Stimulated activated CD4-positive, alpha-beta T cell treated with anti-CD3 and anti-CD28 coated beads, Interleukin-12 subunit alpha, Interleukin-12 subunit beta, amount 100 ng/mL, for 24 hours (primary cell): ENCODE data around the gene UBAP2L.

Experiments
- DNase-seq, 2 experiments: peaks; one replicate each; pipeline ENCODE4 v3.0.0-alpha.2; 2020; ENCODE audit warnings: low read depth in 2 of 2

UBAP2L gene, protein sequence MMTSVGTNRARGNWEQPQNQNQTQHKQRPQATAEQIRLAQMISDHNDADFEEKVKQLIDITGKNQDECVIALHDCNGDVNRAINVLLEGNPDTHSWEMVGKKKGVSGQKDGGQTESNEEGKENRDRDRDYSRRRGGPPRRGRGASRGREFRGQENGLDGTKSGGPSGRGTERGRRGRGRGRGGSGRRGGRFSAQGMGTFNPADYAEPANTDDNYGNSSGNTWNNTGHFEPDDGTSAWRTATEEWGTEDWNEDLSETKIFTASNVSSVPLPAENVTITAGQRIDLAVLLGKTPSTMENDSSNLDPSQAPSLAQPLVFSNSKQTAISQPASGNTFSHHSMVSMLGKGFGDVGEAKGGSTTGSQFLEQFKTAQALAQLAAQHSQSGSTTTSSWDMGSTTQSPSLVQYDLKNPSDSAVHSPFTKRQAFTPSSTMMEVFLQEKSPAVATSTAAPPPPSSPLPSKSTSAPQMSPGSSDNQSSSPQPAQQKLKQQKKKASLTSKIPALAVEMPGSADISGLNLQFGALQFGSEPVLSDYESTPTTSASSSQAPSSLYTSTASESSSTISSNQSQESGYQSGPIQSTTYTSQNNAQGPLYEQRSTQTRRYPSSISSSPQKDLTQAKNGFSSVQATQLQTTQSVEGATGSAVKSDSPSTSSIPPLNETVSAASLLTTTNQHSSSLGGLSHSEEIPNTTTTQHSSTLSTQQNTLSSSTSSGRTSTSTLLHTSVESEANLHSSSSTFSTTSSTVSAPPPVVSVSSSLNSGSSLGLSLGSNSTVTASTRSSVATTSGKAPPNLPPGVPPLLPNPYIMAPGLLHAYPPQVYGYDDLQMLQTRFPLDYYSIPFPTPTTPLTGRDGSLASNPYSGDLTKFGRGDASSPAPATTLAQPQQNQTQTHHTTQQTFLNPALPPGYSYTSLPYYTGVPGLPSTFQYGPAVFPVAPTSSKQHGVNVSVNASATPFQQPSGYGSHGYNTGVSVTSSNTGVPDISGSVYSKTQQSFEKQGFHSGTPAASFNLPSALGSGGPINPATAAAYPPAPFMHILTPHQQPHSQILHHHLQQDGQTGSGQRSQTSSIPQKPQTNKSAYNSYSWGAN

DNA sequence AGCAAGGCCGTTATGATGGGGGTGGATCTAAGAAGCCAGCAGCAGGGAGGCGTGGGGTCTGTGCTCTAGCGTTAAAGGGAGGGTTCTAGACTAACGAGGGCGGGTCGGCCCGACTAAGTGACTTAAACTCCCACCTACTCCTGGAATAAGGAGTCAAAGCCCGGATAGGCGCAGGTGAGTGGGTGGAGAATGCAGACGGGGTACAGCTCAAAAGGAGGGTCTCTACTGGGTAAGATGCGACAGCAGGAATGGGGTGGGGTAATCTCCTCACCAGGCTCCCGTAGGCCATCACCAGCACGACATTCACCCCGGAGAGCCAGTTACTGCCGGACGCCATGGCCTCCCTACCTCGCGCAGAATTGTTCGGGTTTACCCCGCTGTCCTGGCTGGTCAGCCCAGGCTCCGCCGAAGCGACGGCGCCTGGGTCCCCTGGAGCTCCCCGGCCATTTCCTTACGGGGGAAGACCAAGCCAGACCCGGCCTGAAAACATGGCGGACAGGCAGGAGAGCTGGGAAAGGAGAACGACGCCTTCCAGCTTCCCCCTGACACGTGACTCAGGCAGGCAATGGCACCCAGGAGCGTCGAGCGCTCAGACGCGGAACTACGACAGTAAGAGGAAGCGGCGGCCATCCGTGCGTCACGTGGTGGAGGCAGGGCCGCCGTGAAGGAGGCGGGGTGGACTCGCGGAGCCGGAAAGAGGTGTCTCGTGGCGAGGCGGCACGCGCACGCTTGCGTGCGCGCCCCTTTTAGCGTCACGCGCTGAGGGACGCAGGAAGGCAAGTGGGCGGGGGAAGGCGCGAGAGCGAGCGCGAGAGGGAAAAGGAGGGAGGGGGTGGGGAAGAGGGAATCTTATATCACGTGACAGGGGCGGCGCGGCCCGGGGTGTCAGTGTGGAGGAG lies at the start of gene UBAP2L:
UBAP2L (plus strand) TSS at position 885 of the 899 bp plus-strand sequence. CDS start 4,169 bp downstream, outside the sequence.
- DNase-seq, result peak; percentile 98

DNA sequence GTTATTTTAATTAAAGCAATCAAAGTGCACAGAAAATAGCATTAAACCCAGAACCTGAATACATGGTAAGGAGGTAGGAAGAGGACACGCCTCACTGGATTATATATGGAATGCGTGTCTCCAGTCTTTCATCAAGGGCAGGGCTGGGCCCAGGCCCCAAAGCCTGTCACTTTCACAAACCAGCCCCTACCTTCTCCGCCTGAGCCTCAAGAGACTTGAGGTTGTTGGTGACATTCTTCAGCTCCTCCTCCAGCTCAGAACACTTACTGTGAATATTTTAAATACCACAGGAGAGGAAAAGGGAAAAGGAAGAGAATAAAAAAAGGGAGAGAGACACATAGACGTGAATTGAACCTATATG lies 49.6 kb upstream of the UBAP2L start:
- DNase-seq, result no peak

DNA sequence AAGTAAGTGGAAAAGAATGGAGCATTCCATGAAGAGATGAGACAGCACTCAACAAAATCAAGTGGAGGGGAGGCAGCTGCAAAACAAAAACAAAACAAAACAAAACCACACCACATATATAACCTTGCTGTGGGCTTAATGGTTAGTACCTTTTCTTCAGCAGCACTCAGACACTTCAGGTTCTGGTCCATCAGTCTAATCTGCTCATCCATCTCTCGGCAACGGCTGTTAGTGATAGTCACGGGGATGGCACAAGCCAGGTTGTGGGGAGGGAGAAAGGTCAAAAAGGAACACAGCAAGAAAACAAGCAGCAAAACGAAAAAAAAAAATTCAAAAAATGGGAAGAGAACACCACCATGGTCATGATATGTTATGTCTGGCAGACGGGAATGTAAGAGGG lies 48.9 kb upstream of the UBAP2L start:
- DNase-seq, result no peak

DNA sequence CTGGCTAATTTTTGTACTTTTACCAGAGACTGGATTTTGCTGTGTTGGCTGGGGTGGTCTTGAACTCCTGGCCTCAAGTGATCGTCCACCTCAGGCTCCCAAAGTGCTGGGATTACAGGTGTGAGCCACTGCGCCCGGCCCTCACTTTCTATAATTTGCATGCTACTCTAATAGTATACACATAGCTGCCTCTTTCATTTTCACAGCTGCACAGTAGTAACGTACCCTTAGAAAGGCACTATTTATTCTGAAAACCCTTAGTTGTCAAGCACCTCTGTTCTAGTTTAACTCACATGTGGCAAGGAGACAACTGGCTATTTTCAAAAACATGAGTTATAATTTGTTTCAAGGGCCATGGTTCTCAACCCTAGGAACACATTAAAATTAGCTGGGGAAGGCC lies 46.1 kb upstream of the UBAP2L start:
- DNase-seq, result no peak

DNA sequence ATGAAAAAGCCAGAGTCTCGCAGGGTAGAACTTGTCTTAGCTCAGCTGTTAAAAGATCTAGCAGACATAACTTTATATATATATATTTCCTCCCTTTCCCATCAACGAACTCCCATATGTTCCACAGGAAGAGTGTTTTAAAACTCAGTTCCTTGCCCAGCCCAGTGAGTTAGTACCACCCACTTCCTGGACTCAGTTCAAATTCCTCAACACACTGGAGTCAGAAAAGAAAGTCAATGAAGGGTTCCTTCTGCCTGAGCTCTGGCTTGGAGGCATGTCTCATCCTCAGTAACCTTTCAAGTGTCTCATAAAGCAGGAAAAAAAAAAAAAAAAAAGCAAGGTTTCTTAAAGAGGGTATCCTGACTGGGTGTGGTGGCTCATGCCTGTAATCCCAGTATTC lies 44.4 kb upstream of the UBAP2L start:
- no peak for DNase-seq

DNA sequence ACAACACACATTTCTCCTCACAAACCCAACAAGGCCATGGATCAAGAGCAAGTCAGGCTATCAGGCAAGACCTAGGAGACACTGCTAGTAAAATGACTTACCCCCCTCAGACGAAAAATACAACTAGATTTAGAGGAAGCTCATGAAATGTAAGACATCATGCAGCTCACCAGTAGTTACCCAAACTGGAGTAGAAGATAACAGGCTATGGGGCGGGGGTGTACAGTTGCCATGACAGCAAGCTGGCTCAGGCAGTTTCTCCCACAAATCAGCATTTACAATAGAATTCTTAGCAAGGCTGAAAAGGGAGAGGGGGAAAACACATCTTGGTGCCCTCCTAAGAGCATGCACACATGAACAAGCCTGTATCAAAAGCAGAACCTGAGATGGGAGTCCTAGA lies 42.7 kb upstream of the UBAP2L start:
- no peak for DNase-seq

DNA sequence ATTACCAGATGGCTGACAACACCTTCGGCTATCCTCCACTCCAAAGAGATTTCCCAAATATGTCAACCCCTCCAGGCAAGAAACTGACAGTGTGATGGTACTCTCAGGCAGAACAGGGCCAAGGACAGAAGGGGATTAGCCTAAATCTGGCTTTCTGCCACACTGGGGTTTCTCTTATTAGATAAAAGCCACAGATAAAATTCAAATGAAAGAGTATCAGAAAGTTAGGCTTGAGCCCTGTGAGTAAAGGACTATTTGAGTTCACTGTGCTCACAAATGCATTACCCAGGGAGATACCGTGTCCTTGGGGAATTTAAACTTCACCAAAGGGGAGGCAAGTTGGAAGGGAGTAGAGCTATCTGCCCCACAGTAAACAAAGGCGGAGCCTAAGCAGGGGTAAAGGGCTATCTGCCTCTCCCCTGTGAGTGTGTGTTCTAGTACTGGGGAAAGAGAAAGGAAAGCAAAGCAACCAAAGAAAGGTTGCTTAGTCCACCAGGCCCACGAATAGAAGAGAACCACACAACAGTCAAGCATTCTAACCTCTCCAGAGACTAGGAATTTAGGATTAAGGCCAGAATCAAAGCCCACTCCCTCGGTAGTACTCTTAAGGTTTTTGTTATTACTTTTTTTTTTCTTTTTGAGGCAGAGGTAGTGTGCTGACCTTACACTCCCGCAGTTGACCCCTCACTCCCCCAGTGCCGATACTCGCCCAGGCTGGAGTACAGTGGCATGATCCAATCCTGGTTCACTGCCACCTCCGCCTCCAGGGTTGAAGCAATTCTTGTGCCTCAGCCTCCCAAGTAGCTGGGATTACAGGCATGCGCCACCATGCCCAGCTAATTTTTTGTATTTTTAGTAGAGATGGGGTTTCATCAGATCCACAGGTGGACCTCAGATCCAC lies 41.6 kb upstream of the UBAP2L start:
- no peak for DNase-seq

DNA sequence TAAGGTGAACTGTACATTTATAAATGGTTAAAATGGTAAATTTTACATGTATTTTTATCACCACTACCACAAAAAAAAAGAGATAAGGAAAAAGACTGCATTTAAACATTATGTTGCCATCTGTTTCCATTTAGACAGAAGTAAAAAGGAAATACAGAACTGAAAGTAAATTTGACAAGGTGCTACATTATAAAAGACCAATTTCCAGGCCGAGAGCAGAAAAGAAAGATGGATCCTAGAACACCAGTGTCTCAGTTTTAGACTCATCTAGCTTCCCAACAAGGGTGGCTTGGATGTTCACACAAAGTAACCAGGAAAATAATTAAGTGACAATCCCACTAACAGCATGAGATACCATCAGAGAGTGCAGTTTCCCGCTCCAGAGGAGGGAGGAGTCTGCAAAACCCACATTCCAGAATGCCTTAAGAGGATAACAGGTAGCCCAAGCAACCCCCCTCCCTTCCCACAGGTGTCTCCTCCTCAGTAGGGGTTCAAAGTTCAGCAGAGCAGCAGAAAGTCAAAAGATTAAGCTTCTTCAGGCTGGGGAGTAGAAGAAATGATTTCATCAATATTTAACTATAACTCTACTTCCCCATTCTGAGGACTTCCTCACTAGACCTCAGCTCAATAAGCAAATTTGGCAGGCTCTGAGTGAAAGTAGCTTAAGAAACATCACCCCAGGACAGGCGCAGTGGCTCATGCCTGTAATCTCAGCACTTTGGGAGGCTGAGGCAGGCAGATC lies 40.6 kb upstream of the UBAP2L start:
- DNase-seq, result no peak

DNA sequence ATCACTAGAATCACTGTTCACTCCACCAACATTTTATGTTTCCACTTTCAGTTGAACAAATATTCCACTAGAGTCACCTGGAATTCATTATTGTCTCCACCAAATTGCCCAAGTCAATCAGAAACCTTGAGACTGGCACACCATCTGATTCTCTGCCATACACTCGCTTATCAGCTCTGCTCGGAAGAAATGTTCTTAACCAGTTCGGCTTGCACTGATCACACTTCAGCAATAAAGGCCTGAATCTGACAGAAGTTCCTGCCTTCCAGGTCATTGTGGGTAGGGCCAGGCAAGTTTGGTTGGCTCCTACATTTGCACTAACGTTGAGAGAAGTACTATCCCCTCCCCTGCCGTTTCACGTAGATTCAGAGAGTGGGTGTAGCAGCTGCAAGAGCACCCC lies 38.8 kb upstream of the UBAP2L start:
- DNase-seq, result no peak

DNA sequence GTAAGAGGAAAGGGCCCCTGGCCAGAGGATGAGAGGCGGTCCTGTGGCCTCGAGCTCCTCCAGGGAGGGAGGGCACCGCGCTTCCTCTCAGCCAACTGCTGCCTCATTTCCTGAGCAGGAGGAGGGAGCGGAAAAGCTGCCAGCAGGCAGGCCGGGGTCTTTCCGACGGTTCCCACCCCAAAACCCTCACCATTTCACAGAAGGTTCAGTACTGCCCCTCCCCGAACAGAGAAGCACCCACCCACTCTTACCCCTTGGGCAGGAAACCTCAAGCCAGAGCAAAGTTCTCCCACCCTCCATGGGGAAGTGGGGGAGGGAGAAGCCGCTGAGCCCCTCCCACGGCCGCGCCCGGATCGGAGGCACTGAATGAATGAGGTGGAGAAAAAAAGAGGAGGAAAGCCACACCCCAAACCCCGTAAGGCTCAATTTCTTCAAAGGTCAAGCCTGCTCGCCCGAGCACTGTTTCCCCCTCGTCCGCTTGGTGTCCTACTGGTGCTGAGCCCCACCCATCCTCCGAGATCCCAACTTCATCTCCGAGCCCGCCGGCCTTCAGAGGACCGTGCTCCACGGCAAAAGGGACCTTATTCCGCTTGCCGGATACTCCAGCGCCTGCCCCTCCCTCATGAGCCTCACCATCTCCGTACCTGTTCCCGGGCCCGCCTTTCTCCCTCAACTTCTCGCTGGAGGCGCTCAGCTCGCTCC lies 38.3 kb upstream of the UBAP2L start:
- peak; percentile 64 to 78 for DNase-seq

DNA sequence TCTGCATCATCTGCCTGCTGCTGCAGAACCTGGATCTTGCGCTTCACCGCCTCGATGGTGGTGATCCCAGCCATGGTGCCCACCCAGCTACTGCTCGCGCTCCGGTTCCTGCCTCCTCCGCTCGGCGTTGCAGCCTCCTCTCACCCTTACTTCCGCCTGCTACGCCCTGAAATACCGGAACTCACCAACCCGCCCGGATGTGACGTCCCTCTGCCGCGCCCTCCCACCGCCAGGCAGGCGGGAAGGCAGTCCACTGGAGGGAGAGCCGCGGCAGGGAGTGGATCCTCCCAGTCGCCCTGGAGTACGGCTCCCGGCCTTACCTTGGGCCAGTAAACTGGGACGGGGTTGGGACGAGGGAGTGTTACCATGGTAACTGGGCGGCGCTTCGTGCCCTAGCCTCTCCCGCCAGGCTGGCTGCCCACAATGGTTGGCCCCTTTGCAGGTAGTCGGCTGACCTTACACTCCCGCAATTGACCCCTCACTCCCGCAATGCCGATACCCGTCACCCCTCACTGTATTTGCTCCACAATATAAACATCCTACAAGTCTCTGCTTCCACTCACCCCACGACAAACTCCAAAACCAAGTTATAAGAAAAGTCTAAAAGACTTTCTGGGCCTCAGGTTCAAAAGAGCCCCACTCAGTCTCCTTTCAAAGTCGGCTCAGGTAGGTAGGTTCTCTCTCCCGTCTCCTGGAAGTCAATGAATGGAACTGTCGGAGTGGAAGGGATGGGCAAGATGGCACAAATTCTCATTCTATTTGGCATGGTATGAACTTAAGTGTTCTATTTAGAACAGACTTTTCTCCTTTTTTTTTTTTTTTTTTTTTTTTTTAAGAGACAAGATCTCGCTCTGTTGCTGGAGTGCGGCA lies 37.5 kb upstream of the UBAP2L start:
- peak; percentile 94 to 96 for DNase-seq

DNA sequence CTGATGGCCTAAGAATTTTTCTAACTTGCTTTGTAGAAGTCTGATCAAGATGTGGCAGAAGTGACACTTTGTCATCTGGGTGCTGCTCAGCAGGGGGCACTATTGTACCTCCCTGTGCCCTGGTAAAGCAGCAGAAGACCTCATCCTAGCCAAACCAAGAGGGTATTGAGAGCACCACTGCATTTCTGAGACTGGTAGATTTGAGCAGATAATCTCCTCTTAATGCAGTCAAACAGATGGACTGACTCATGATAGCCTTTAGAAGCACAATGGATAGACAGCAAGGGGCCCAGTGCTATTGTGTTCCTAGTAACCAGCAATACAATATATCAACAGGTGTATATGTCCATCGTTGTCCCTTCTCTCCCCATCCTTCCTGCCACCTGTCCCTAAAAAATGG lies 34.6 kb upstream of the UBAP2L start:
- peak; percentile 44 to 68 for DNase-seq

DNA sequence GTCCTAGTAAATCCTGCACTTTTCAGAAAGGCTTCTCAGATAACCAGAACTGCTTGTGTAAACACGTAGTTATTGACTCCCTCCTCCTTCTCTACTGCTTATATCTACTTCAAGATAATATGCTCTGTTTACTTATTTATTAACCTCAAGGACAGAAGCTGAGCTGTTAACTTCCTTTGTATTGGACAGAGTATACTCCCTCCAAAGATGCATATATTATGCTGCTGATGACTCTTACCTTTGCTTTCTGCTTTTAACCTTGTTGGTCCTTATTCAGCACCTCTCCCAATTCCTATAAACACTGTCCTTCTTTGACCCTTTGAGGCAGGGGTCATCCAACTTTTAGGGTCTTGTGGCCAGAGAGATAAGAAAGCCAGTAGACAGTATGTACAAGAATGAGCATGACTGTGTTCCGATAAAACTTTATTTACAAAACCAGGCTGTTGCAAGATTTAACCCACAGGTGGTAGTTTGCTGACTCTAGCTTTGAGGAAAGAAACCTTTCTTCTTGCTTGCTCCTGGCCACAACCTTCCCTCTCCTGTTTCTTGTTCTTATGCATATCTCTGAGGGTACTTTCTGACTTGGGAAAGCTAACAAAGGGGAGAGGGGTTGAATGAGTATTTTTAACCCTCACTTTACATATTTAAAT lies 33.8 kb upstream of the UBAP2L start:
- no peak for DNase-seq

DNA sequence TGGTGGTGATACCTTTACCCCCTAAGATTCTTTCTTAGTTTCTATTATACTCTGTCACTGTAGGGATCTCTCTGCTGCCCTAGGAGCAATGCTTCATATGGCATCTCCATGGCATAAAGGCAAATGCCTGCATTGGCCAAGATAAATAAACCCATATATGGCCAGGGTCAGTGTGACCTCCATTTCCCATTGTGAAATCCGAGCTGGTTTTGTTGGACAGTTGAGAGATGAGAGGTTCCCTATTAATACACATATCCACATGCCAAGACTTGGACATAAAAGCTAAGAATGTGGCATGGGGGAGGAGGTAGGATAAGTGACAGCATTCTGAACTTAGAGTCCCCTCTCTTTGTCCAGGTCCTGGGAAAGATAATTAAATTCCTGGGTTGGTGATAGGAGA lies 30.2 kb upstream of the UBAP2L start:
- no peak for DNase-seq

DNA sequence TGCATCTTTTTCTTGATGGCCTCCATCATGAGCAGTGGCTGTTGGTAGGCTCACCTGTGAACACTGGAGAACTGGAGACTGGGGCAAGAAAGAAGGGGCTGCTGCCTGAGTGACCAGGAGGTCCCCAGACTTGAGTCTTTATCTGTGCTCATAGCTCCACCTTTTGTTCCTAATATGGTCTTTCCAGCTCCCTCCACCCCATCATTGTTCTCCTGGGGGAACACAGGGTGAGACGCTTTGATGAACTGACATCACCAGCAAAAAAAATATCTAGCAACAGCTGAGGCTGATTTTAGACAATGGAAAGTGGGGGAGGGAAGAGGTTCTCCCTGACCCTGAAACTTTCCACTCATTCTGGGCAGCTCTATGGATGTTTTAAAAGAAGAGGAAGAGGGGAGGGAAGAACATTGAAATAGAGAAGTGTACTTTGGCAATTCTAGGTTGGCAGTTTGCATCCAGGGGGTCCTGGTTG lies 28.7 kb upstream of the UBAP2L start, which contains the start of gene TPM3:
TPM3 (minus strand) TSS at position 111 of the 472 bp plus-strand sequence; CDS start at position 29, 82 bp downstream.
- no peak for DNase-seq

DNA sequence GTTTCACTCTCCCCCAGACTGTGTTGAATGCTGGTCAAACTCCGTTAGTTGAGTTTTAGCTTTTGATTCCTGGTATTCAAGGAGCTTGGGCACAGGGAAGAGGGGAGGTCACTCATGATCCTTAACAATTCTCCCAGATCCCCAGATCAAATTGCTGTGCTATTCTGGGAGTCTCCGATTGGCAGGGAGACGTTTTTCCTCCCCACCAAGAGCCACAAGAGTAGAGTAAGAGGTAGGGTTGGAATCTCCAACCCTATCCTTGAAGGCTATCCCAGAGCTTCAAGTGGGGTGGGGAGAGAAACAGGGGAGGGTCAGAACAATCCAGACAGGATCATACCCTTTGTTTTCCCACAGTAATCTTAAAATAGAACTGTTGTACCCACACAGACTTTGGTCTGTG lies 28.3 kb upstream of the UBAP2L start:
- DNase-seq, result no peak

DNA sequence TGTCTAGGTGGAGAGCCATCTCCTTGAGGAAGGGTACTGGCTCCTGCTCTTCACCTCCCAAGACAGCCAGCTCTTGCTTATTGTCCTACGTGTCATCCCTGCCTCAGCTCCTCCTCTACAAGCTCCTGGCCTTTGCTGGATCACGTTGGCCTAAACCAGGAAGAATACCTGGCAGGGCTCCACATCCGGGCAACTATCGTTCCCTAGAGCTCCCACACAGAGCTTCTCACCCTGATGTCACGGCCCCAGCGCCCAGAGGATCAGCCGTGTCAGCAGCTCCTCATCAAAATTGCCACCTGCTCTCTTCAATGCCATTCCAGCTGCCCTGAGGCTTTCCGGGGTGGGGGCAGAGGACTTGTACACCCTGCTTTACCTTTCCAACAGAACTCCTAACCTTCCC lies 26.9 kb upstream of the UBAP2L start:
- no peak for DNase-seq
